ENCODE results near the gene TMEM132D.

TMEM132D gene

GRCh38 chr12:129179941-129180553, 723.8 kb downstream of the TMEM132D start:
- DNase-seq (ENCODE audit: low spot score) = no peak

DNA sequence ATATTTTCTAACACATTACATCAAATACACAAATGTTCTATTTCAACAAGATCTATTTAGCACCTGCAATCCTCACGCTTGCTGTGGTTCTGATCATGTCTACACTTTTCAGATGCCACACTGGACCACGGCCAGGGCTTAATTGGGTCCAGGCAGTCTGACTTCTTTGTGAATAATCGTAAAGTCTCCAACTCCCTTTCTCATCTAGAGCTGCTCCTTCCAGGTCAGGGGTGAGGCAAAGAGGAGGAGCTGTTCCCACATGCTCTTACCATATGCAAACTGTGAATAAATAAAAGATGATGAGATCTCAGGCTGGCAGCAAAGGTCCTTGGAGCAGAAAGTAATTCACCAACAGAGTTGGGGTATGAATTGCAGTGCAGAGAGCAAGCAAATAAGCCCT, 733.9 kb downstream of the TMEM132D start:
- DNase-seq (ENCODE audit: low spot score) = no peak

DNA sequence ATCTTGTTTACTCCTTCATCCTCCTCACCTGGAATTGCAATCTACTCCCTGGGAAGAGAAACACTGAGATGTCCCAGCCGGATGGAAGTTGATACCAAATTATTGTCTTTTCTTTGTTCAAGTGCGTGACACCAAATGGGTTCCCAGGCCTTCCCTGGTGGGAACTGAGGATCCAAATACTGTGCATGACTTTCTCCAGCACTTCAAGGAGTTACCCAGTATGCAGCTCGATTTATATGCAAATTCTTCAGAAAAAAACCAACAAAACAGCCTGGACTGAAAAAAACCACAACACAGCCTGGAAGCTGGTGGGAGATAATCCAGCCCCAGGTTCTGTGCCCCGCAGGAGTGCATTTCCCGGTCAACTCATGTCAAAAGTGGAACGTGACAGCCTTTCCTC, 740.0 kb downstream of the TMEM132D start:
- DNase-seq (ENCODE audit: low spot score) = no peak

DNA sequence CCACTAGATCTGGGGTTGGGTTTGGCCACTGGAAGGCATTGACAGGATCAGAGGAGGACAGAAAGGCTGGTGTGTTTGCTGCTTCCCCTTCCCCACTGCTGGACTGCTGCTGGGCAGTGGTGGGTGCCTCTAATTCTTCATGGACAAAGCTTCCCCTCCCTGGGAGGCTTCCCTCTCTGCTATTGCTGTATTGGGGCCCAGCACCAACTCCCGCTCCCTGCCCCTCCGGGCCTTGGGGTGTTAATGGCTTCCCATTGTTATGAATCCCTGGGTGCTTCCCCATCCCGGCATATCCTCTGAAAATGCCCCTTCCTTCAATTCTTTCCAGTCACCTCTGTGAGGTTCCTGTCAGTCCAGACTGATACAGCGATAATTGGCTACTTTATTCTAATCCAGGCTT, 740.4 kb downstream of the TMEM132D start:
- no peak for DNase-seq (ENCODE audit: low spot score)

DNA sequence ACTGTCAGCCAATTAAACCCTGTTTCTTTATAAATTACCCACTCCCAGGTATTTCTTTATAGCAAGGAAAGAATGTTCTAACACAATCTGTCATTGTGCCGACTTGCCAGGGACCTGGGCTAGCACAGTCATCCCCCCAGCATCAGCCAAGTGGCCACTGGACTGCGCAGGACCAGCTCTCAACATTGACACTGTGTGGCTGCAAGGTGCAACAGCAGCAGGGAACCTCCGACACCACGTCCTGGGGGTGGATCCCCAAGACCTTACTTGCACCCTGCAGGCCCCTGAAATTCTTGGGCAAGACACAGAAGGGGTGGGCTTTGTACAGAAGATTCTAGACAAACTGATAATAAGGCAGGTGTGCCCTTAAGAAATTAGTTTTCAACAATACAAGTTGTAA, 741.0 kb downstream of the TMEM132D start:
- no peak for DNase-seq (ENCODE audit: low spot score)

DNA sequence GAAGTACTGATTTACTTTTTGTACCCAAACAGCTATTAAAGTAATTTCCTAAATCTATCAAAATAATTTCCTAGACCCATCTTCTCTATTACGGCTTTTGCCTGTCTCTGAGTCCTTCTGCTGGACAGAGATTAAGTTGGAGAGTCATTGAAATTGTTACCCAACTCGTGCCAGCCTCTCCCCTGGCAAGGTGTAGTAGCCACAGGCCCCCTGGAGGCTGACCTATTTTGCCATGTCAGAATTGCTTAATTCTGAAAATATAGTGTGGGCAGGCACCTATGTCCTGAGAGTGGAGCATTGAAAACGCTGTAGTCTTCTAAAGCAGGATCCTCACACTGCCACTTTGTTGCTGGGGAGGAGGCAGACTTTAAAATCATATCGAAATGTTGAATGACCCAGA, 742.3 kb downstream of the TMEM132D start:
- no peak for DNase-seq (ENCODE audit: low spot score)

DNA sequence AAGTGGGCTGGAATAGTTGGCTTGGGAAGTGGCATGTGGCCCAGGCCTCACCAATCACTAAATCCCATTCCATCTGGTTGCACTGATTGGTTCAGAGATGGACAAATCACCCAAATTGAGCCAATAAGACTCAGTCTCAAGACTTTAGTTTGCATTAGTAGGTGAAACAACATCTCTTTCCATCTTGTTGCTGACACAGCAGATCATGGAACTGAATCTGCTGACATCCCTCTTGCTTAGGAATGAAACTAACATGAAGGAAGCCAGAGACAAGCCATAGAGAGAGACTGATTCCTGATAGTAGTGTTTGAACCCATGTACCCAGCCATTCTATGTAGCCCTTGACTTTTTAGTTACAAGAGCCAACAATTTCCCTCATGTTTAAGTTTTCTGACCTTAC, 743.5 kb downstream of the TMEM132D start:
- DNase-seq (ENCODE audit: low spot score) = no peak

GRCh38 chr12:129152351-129153104, 751.3 kb downstream of the TMEM132D start:
- no peak for DNase-seq (ENCODE audit: low spot score)

DNA sequence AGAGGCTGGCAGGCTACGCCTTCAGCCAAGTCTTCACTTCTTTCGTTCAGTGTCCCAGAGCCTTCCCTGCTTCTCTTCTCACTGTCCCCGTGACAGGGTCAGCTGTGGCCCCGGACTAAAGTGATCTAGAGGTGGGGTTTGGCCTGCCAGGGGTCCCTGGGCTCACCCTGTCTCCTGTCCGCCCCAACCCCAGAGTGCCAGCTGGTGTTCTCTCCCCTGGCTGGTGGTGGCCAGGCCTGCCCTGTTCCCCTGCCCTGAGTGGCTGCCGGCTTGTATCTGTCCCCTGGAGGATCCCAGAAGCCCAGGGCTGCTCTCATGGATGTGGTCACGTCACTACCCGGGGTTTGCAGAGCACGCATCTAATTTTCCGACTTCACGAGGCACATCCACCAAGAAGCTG, 753.1 kb downstream of the TMEM132D start:
- no peak for DNase-seq (ENCODE audit: low spot score)

DNA sequence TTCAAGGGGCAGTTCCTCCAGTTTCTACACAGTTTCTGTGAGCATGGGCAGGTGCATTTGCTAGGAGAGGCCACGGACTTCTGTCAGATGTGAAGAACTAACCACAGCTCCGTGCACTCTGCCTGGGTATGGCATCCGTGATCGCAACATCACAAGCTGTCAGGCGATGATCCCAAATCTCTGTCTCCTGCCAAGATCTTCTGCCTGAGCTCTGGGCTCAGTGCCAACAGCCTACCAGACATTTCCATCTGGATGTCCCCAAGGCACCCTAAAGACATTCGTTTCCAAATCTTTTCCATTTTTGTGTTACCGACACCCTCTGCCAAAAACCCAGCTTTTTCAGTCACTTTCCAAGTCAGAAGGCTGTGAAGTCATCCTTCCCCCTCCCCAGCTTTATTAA, 758.4 kb downstream of the TMEM132D start:
- DNase-seq (ENCODE audit: low spot score) = no peak

GRCh38 chr12:129138776-129139175, 765.0 kb downstream of the TMEM132D start:
- DNase-seq (ENCODE audit: low spot score) = no peak

DNA sequence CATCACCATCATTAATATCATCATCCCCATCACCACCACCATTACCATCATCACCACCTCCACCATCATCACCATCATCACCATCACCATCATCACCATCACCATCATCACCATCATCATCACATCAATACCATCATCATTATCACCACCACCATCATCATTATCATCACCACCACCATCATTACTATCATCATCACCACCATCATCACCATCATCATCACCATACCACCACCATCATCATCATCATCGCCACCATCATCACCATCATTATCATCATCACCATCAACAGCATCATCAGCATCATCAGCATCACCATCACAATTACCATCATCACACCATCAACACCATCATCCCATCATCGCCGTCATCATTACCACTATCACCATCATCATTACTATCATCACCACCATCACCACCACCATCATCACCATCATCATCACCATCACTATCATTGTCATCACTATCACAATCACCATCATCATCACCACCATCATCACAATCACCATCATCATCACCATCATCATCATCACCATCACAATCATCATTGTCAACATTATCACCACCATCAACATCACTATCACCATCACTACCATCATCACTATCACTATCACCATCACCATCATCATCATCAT, 767.0 kb downstream of the TMEM132D start:
- DNase-seq (ENCODE audit: low spot score) = no peak

- no peak for DNase-seq (ENCODE audit: low spot score)
Measured at GRCh38 chr12:129127771-129128170, 776.1 kb downstream of the TMEM132D start.

DNA sequence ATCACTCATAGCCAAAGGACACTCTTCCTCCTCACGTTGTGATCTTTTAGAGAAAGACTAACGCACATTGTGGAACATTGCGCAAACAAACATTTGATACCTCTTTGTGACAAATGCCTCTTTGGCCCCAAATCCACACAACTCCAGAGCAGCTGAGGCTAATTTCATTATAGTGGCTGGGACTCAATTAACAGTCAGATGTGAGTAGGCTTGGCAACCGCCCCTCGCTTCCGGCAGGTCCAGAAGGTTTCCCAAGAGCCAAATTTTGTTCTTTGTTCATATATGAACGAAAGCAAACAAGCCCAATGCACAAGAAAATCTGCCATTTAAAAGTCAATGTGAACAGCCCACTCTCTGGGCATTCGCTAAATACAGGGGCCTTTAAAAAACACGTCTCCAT, 776.6 kb downstream of the TMEM132D start:
- no peak for DNase-seq (ENCODE audit: low spot score)

DNA sequence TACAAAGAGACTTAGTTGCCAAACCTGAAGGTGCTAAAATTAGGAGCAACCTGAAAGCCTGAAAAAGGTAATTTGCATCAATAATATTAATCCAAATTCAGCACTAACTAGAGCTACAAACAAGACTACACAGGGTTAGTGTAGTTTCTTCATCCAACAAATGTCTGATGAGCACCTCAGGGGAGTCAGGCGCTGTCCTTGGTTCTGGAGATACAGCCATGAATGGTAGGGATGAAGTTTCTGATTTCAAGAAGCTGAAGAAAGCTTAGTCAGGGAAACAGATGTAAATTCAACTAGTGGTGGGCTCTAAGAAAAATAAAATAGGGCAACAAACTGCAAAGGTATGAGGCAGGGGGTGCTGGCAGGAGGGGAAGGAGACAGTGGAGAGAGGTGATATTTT, 784.3 kb downstream of the TMEM132D start:
- no peak for DNase-seq (ENCODE audit: low spot score)

- no peak for DNase-seq (ENCODE audit: low spot score)
Measured at GRCh38 chr12:129115558-129115957, 788.3 kb downstream of the TMEM132D start.

DNA sequence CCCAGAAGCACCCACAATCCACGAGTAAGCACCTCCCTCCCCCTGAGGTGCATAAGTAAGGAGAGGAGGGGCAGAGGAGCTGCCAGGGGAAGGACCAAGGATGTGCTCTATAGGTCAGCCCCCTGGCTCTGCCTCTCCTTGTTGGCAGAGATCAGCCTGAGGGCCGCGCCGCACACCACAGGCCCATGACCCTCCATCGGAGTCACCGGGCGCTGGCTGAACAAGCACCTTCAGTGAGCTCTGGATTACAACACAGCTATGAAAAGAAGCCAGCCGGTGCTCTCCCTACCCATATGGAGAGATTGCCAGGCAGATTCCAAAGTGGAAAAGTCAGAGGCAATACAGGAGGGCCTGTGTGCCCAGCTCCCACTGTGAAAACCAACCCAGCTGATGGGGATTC, 793.2 kb downstream of the TMEM132D start:
- DNase-seq (ENCODE audit: low spot score) = no peak

DNA sequence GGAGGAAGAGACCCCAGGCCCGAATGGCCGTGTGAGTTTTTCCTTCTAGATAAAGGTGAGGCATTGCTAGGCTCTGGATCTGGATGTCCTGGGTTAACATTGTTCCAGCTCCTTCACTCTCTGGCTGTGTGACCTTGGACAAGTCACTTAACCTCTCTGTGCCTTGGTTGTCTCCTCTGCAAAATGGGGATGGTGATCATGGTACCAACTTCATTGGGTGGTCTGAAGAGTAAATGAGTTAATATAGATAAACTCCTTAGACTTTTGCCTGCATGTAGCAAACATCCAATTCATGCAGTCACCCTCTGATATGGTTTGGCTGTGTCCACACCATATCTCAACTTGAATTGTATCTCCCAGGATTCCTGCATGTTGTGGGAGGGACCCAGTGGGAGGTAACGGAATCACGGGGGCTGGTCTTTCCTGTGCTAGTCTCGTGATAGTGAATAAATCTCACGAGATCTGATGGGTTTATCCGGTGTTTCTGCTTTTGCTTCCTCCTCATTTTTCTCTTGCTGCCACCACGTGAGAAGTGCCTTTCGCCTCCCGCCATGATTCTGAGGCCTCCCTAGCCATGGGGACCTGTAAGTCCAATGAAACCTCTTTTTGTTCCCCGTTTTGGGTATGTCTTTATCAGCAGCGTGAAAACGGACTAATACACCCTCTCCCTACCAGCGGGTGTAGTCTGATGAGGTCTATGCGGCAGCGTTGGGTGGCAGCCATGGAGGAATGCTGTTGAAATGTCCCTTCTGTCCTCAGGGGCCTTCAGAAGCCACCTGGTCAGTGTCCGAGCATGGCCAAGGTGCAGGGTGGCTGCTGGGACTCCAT, 794.4 kb downstream of the TMEM132D start:
- no peak for DNase-seq (ENCODE audit: low spot score)

DNA sequence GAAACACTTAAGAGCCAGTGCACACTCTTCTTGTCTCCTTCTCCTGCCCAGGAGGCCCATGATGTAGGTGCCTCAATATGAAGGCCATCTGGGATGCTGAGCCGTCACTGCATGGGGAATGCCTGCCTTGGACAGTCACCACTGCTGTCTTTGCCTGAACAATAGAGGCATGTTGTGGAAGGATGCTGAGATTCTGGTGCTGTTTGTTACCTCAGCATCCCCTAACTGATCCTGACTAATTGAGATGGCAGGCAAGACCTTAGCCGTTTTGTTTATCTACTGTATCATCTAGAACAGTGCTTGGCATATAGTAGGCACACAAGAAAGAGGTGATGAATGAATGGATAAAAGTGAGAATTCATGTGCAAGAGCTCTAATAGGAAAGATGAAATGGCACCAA, 797.1 kb downstream of the TMEM132D start:
- DNase-seq (ENCODE audit: low spot score) = no peak

- no peak for DNase-seq (ENCODE audit: low spot score)
Measured at GRCh38 chr12:129103231-129103630, 800.6 kb downstream of the TMEM132D start.

DNA sequence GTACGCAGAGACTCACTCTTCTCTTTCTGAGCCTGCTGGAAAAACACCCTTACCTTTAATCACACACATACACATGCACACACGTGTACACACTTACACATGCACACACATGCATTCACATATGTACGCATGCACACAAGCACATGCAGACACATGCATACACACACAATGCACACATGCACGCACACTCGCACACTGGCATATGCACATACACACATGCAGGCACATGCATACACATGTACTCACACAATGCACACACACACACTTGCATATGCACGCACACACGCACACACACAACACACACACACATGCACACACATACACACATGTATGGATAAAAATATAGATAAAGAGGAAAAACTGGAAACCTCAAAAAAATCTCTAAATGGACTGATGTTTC, 801.6 kb downstream of the TMEM132D start:
- DNase-seq (ENCODE audit: low spot score) = no peak

- DNase-seq (ENCODE audit: low spot score) = no peak
Measured at GRCh38 chr12:129101816-129102215, 802.0 kb downstream of the TMEM132D start.

DNA sequence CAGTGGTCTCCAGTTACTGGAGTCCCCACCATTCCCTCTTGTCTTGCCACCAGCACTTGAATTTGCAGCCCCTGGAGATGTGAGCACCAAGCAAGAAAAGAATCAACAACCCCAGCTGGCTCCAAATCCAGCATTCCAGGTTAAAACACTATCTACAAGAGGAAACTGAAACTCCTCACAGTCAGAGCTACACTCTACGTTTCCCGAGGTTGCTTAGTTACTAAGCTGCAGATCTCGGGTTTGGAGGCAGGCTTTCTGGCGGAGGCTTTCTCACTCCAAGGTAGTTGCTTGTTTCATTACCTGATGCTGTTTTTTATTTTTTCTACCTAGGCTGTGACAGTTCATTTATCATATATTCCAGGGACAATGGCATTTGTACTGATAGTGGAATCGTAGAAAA, 802.4 kb downstream of the TMEM132D start:
- DNase-seq (ENCODE audit: low spot score) = no peak
